ENCODE results near the gene SIAE.

DNA sequence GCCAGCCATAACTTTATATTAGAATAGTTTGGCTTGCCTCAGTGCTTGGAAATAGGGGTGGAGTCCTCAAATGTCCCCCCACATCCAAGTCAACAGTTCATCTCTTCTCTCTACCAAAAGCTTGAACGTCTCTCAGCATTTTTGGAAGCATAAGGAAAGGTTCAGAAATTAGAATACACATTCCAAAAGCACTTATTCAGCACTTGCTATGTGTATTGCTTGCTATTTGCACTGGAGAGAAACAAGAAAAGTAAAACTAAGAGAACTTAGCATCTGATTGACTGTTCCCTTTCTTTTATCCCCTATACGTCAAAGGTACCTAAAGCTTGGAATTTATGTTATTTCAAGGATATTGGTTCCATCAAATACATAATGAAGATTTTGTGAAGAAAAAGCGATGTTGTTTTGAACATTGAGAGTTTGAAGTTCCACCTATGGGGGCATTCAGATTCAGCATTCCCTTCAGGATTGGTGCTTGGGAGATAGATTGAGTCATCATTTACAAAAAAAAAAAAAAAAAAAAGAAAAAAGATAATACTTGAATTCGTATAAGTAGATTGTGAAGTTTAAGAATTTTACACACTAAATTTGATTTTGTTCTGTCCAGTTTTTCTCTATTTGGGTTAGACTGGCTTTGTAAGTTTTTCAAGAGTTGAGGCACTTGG, 49.5 kb downstream of the SIAE start:
- TF ChIP-seq EZH2 (IDR thresholded peaks at IDR 0.05; ENCODE audit: borderline replicate concordance, insufficient read depth, low read depth, low read length, poor library complexity, severe bottlenecking) (no peak), CTCF (IDR thresholded peaks at IDR 0.05) (no peak)
